Measurements from ENCODE around the gene SLC13A4. TPM values are rescaled to one million over a fixed set of nuclear protein-coding genes. Genes with fewer than 3 reads are reported as not detected.

The SLC13A4 gene
- total RNA-seq (2022; extraction: Qiagen RNA extraction; ENCODE audit: low read depth), result not detected in 5 replicates

GRCh38 chr7:135728136-135728669 lies at the start of gene SLC13A4:
Gene SLC13A4, minus strand, starts transcription at chr7:135728186. Its CDS starts 690 bp downstream, at chr7:135727496.

GRCh38 chr7:135748770-135749169 lies 20.8 kb upstream of the SLC13A4 start, which contains the start of gene FAM180A:
Gene FAM180A, minus strand, starts transcription at chr7:135748813. Its CDS starts 233 bp downstream, at chr7:135748580.

GRCh38 chr7:135662373-135663114 lies 65.4 kb downstream of the SLC13A4 start, which contains the start of gene STMP1:
Gene STMP1, plus strand, starts transcription at chr7:135662514.

Other genes with a start within 250 kb of the SLC13A4 start
- gene CNOT4, start 218.1 kb downstream of the SLC13A4 start, total RNA-seq (2022; extraction: Qiagen RNA extraction; ENCODE audit: low read depth), result 10.1 to 11.4 TPM (median 10.8 TPM) in 5 replicates
- 44.1 to 51.5 TPM (median 49.8 TPM) in 5 replicates for gene NUP205, start 170.3 kb downstream of the SLC13A4 start, total RNA-seq (2022; extraction: Qiagen RNA extraction; ENCODE audit: low read depth)
- 25.6 to 34.2 TPM (median 30.5 TPM) in 5 replicates for gene STMP1, start 65.7 kb downstream of the SLC13A4 start, total RNA-seq (2022; extraction: Qiagen RNA extraction; ENCODE audit: low read depth)
- not detected in 5 replicates for gene FAM180A, start 20.6 kb upstream of the SLC13A4 start, total RNA-seq (2022; extraction: Qiagen RNA extraction; ENCODE audit: low read depth)
- gene MTPN, start 249.2 kb upstream of the SLC13A4 start, total RNA-seq (2022; extraction: Qiagen RNA extraction; ENCODE audit: low read depth), result 63.2 to 125 TPM (median 122 TPM) in 5 replicates

Data from A549 treated with RU486 at 1 μM for 4 hours (cell line).